GM21423 (cell line): ENCODE measurements around the gene POLR2B.

Experiments used
- ATAC-seq: cut with Tn5 transposase; IDR thresholded peaks from one replicate; pipeline ENCODE4 v1.9.1; 2021; ENCODE audit warnings: mild to moderate bottlenecking, moderate library complexity; ENCODE audit not compliant: unreplicated experiment

Gene POLR2B

GRCh38 chr4:57078685-57079521, 100.2 kb downstream of the POLR2B start:
- ATAC-seq, result no peak
